Myocyte (in vitro differentiated cells): ENCODE results near the gene OVAAL. TPM values are rescaled to one million over a fixed set of nuclear protein-coding genes. Genes with fewer than 3 reads are reported as not detected.
"Not testable (repeated sequence)": the region's sequence is repeated elsewhere in the genome, so short reads cannot be mapped to it uniquely, and the experiment has no call there.

ENCODE experiments used
- DNase-seq: peaks from one replicate; pipeline ENCODE4 v3.0.0-alpha.2; 2012; ENCODE audit warnings: low read depth
- total RNA-seq: library from RNA; depleted of rRNA; stranded (reverse); fragments of >200 nt; gene quantifications from 2 replicates; pipeline ENCODE4 v1.2.3, GENCODE V29; 2014

Gene OVAAL
- total RNA-seq, 1 donor from 2014 or later = 3.3 TPM

- peak; percentile 86 for DNase-seq
Measured at GRCh38 chr1:180540697-180541594, 17.8 kb upstream of the OVAAL start.

GRCh38 chr1:180542113-180542837 lies 16.5 kb upstream of the OVAAL start:
- peak; percentile 37 for DNase-seq

DNA sequence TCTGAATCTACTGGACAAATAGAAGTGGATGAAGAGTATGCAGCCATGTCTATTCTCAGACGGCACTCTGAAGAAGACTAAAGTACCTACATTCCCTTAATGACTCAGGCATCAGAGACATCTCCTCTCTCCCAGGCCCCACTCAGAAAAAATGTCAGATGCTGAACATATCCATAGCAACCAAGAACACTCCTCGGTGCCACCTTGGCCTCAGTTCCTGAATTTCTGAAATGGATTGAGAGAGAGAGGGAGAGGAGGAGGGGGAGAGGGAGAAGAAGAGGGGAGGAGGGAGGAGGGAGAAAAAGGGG lies 16.0 kb upstream of the OVAAL start:
- DNase-seq = peak; percentile 36

DNA sequence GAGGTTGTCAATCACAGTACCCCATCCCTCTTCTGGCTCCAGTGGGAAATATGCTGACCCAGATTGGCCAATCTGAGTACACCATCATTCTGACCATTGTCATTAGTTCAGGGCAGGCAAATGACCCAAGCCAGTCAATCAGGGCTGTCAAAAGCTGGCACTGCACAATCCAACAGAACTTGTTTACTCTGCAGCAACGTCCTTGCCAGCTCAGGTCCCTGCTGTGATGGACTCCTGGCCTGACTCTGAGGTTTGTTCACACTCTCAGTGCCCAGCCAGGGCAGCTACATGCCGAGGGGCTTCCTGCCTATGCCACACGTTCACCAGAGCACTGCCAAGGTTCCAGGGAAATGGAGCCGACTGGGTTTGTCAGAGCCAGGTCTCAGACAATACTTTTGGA lies 14.7 kb upstream of the OVAAL start:
- DNase-seq = no peak

- DNase-seq = no peak
Measured at GRCh38 chr1:180545991-180546390, 12.8 kb upstream of the OVAAL start.

DNA sequence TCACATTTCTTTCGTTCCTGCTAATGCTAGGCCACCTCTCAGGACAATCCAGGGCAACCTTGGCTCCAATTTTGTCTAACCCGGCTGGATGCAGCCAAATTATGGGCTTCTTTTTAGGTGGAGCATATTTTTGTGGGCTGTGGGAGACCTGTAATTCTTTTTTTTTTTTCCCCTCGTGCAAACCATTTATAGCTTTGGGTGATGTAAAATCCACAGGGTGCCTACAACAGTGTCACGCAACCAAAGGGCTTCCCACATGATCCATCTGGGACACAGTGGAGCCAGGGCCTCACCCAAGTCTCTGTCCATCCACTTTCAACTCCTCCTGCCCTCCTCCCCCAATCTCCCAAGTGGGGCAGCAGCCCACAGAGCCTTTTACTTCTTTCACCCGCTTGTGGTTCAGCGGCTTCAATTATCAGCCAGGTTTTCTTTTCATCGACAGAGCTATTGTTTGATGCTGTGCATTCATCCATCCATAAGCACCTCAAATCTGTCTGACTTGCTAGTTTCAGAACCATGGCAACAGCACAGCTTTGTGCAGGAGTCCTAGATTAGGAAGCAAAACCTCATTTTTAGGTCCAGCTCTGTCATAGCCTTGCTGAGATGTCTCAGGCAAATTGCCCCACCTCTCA lies 10.0 kb upstream of the OVAAL start:
- DNase-seq = no peak

GRCh38 chr1:180549770-180550169 lies 9.0 kb upstream of the OVAAL start:
- DNase-seq = not testable (repeated sequence)

DNA sequence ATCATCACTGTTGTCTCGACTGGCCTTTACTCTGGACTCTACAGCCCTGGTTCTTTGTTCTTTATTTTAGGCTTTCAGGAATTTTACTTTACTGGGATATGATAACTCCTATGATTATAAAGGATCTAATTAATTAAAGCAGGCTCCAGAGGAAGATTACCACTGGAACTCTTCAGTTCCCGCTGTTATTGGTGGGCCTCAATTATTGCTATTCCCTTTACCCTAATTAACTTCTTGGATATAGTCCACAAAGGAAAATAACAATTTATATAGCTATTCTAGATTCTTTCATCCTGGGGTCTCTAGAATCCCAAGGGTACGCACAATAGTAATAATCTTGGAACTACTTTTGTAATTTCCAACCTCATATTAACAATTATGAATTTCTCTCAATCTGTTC lies 8.5 kb upstream of the OVAAL start:
- DNase-seq = no peak

DNA sequence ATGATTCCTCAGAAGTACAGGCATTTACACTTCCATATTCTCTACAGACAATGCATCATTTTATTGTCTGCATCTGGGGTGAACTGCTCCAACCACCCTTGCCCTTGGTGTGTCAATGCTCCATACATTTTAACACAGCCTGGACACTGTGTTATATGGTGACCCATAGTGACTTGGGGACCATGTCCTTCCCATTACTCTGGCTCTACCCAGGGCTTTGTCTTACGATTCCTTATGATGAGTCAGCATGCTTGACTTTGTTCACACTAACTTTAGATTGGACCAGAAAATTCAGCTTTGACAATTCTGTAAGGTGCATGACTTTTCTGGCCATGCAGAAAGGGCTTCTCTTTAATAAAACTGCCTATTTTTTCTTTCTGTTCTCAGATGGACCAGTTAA lies 6.8 kb upstream of the OVAAL start:
- no peak for DNase-seq

GRCh38 chr1:180553046-180553445 lies 5.7 kb upstream of the OVAAL start:
- DNase-seq = not testable (repeated sequence)

- DNase-seq = no peak
Measured at GRCh38 chr1:180555411-180555810, 3.4 kb upstream of the OVAAL start.

GRCh38 chr1:180560200-180560867 lies 1.6 kb downstream of the OVAAL start:
- no peak for DNase-seq

GRCh38 chr1:180560868-180561600 lies 2.3 kb downstream of the OVAAL start:
- DNase-seq = peak; percentile 99

DNA sequence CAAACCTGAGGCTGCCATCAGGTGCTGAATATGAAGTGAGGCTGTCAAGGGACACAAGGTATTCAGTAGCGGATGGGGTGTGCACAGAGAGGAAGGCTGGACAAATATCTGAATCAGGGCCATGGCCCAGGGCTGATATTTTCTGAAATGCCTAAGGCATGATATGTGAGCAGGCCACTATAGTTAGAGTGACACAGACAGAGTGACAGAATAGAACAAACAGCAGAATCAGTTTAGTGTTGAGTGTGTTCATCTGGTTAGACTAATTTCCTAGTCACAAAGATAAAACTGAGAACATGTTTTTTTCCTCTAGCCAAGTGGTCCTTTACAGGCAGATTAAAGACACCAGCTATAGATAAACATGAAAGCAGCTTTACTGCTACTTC lies 3.9 kb downstream of the OVAAL start:
- peak; percentile 32 for DNase-seq

GRCh38 chr1:180563026-180563827 lies 4.5 kb downstream of the OVAAL start:
- peak; percentile 74 for DNase-seq

DNA sequence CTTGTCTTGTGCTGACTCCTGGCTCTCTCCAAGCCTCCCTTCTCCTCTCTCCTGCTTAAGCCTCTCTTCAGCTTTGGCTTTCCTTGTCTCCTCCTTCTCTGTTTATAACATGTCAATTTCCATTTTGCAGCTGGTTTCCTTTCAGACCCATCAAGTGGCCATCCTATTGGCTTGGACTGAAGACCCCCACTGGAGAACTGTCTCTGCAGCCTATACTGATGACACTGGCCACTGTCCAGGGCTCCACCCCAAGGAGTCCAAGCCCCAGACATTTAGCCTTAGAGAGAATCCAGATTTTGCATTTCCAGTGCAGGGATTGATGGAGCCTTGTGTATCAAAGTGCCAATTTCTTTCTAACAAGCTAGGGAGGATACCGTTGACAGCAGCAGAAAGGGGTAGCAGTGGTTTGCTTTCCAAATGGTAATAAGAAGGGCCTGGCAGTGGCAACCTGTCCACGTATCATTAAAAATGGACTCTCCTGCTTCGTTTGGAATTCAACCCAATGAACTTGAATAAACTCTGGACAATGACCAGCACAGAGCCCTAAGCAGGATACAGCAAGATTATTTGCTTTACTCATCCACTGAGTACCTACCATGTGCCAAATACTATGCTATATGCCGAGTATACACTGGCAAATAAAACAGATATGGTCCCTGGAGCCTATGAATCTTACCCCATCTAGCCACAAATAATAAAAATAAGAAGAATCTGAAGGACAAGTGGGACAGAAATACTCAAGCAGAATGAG lies 6.5 kb downstream of the OVAAL start:
- DNase-seq = no peak

GRCh38 chr1:180566026-180566425 lies 7.3 kb downstream of the OVAAL start:
- no peak for DNase-seq

- DNase-seq = no peak
Measured at GRCh38 chr1:180566495-180566894, 7.7 kb downstream of the OVAAL start.

DNA sequence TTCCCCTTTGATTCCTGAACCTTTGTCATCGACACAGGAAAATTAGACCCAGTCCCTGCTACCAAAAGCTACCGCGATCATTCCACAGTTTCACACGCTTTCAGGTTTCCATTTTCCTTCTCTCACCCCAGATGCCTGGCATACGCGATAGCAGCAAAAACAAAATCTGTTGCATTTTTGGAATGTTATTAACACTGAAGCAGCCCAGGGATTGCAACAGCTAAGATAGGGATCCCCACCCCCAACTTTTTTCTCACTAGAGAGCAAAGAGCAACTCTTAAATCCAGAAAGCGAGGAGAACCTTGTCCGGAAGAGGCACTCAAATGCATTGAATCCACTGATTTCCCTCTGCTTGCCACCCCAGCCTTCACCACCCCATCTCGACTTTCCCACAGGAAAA lies 8.9 kb downstream of the OVAAL start:
- DNase-seq = no peak
